GM12801 (cell line): ENCODE results near the gene SLC16A7.

Source experiments
- TF ChIP-seq, protein P1 (sequence below): IDR thresholded peaks from one replicate; pipeline ENCODE4 v1.5.1; 2011; ENCODE audit warnings: control low read depth; ENCODE audit not compliant: insufficient read length; ENCODE audit errors: extremely low read depth

Gene SLC16A7

DNA sequence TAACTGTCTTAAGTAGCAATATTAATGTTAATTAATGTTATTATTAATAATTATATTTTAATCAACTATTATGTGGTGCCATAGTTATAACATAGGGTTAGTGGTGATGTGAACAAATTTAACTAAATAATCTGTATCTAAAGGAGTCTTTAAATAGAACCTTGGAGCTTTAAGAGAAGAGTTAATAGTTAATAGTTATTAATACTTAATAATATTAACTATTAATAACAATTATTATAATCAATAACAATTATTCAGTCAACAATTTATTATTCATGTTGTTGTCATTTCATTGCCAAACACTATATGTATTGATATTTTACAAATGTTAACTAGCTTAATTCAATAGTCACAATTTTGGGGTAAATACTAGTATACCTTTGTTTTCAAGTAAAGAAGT lies 58.2 kb downstream of the SLC16A7 start:
- TF ChIP-seq, protein P1, sequence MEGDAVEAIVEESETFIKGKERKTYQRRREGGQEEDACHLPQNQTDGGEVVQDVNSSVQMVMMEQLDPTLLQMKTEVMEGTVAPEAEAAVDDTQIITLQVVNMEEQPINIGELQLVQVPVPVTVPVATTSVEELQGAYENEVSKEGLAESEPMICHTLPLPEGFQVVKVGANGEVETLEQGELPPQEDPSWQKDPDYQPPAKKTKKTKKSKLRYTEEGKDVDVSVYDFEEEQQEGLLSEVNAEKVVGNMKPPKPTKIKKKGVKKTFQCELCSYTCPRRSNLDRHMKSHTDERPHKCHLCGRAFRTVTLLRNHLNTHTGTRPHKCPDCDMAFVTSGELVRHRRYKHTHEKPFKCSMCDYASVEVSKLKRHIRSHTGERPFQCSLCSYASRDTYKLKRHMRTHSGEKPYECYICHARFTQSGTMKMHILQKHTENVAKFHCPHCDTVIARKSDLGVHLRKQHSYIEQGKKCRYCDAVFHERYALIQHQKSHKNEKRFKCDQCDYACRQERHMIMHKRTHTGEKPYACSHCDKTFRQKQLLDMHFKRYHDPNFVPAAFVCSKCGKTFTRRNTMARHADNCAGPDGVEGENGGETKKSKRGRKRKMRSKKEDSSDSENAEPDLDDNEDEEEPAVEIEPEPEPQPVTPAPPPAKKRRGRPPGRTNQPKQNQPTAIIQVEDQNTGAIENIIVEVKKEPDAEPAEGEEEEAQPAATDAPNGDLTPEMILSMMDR: no peak

DNA sequence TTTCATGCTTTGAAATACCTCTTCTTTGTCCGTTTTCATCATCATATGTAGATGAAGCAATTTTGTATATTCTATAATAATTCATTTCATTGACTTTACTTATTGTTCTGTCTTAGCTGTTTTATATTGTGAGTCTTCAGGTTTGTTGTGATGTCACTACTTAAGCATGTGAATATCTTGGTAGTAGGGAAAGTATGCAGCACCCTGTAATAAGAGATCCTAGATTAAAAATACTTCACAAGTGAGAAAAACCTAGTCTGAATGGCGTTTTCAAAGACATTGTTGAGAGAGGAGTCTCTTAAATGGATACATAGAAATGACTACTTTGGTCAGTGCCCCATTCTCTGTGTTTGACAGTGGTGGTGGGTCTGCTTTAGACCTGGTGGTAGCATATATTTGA lies 61.4 kb downstream of the SLC16A7 start:
- TF ChIP-seq, protein P1: no peak

DNA sequence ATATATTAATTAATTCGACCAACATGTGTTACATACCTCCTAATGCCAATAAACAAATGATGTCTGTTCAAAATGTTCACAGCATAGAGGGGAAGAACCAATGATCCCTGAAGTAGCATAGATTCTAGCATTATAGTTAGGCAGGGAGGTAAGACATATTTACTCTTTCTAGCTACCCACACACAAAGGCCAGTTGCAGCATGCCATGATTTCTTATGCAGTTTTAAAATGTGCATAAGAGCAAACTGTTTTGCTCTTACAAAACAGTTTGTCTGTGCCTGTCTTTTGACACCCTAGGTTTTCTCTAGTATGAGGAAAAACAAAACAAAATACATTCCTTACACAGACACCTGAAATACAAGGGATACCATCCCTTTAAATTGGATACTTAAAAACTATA lies 61.9 kb downstream of the SLC16A7 start:
- TF ChIP-seq, protein P1: no peak

DNA sequence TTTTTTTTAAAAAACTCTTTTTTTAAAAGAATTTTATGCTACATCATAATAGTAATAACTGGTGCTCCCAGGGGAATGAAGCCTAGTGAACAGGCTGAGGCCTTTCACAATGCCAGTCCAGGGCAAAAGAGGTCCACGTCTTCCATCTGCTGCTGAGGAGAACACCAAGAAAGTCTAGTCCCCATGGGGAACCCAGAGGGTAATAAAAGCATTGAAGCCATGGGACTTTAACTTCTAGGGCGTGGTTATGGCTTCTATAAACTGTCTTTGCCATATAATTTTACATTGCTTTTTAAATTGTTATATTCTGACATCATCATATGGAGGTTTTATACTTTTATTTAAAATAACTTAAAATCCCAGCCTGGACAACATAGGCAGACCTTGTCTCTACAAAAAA lies 64.3 kb downstream of the SLC16A7 start:
- TF ChIP-seq, protein P1: no peak

DNA sequence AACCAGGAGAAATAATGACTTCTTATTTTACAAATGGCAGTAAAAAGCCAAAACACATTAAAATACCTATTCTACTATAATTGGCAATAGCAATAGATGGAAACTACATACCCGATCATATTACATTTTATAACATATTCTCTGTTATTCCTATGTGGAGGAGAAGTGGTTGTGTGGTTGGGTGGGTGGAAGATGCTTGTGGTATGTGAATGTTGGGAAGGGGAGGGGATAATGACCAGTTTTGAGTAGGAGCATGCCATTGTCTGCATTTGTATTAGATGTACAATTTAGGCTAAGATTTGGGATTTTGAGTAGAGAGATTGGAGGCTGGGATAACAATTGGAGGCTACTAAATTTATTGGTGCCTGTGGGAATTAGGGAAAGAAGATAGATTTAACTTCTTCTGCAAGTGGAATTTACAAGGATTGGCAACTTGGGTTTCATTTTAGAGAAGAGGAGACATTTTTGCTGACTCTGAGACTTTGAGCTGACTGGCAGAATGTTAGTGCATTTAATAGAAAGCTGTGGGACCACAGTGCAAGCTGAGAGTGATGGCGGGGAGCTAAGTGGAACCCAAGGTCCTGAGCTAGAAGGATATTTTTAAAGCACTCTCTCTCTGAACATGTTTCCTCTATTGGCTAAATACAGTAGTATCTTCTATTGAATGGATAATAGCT lies 65.2 kb downstream of the SLC16A7 start:
- TF ChIP-seq, protein P1: no peak

DNA sequence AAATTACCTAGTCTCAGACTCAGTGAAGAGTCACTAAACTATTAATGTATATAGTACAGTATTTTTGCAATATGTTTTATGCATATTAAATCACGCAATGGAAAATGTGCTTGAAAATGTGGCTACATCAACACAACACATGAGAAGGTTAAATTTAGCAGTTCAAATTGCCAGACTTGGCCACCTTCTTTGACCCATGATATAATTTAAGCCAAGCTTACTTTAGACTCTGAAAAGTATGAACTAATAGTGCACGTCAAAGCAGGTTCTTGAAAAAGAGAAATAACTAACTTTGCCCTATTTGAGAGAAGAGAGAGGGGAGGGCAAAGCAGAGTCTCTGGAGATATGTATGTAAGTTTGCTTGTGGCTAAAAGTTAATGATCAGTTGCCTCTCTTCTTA lies 68.7 kb downstream of the SLC16A7 start:
- TF ChIP-seq, protein P1: no peak

DNA sequence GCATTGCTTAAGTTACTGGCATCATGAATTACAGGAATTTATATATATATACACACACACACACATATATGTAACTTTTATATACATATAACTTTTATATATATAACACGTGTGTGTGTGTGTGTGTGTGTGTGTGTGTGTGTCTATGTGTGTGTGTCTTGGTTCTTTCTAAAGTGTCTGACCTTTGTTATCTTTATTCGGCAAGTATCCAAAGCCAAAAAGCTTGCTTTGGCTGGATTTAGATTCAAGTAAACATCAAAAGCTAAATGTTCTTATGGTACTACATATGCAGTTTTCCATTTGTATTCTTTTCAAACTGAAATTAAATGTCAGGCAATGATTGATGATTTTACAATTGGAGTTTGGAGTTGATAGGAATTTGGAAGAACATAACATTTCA lies 69.9 kb downstream of the SLC16A7 start:
- TF ChIP-seq, protein P1: no peak
